NCI-H2227 (cell line): Measurements from ENCODE around the gene TMEM59L.
A peak's percentile ranks its signal among the peaks of the same experiment; 100 is the strongest.

Experiments used
- DNase-seq: peaks from one replicate; lab custom pipeline; 2025; ENCODE audit not compliant: unreplicated experiment; lab: John Stamatoyannopoulos, UW

Gene TMEM59L

GRCh38 chr19:18657590-18658365 lies 45.1 kb downstream of the TMEM59L start:
- DNase-seq: peak; percentile 57

- no peak for DNase-seq
These were observed 45.7 kb downstream of the TMEM59L start for GRCh38 chr19:18658366-18658855.

GRCh38 chr19:18659281-18660050 lies 46.8 kb downstream of the TMEM59L start:
- no peak for DNase-seq

GRCh38 chr19:18660051-18660910 lies 47.6 kb downstream of the TMEM59L start:
- no peak for DNase-seq

GRCh38 chr19:18660939-18661670 lies 48.4 kb downstream of the TMEM59L start:
- DNase-seq: no peak

- no peak for DNase-seq
These were observed 50.5 kb downstream of the TMEM59L start for GRCh38 chr19:18662972-18663732.

GRCh38 chr19:18663940-18664530 lies 51.4 kb downstream of the TMEM59L start:
- no peak for DNase-seq

GRCh38 chr19:18665771-18666202 lies 53.1 kb downstream of the TMEM59L start:
- DNase-seq: no peak

GRCh38 chr19:18666317-18666716 lies 53.6 kb downstream of the TMEM59L start:
- DNase-seq: no peak

GRCh38 chr19:18666784-18667183 lies 54.1 kb downstream of the TMEM59L start:
- DNase-seq: no peak

- no peak for DNase-seq
These were observed 55.0 kb downstream of the TMEM59L start for GRCh38 chr19:18667531-18668251.

GRCh38 chr19:18668252-18668631 lies 55.6 kb downstream of the TMEM59L start:
- DNase-seq: no peak

- DNase-seq: no peak
These were observed 56.3 kb downstream of the TMEM59L start for GRCh38 chr19:18668744-18669523.

GRCh38 chr19:18669524-18669817 lies 56.8 kb downstream of the TMEM59L start:
- DNase-seq: no peak

GRCh38 chr19:18669883-18670282 lies 57.2 kb downstream of the TMEM59L start:
- DNase-seq: no peak

- no peak for DNase-seq
These were observed 57.6 kb downstream of the TMEM59L start for GRCh38 chr19:18670312-18670711.
